PFSK-1 (cell line): ENCODE measurements around the gene NFIL3. TPM values are rescaled to one million over a fixed set of nuclear protein-coding genes. Genes with fewer than 3 reads are reported as not detected.

Experiments
- FOXP2 ChIP-seq: optimal IDR thresholded peaks from 2 replicates; pipeline ENCODE3; 2011; ENCODE audit warnings: borderline replicate concordance, control low read depth, inconsistent platforms; ENCODE audit not compliant: insufficient read depth; ENCODE audit errors: extremely low read length, extremely low read depth
- POLR2AphosphoS5 ChIP-seq: IDR thresholded peaks from 2 replicates; pipeline ENCODE4 v1.6.1; 2012; ENCODE audit warnings: low read depth, mild to moderate bottlenecking, control low read depth, low read length, moderate library complexity
- REST ChIP-seq, 2 experiments: IDR thresholded peaks; 2 replicates each; pipeline versions ENCODE4 v1.6.1 to v1.8.0; 2011 to 2012; ENCODE audit warnings: low read depth in 2 of 2, low read length in 2 of 2, control low read depth in 1 of 2, inconsistent platforms in 1 of 2, mild to moderate bottlenecking in 1 of 2, moderate library complexity in 1 of 2; ENCODE audit not compliant: insufficient read depth in 1 of 2
- SIN3A ChIP-seq: IDR thresholded peaks from 2 replicates; pipeline ENCODE4 v1.6.1; 2012; ENCODE audit warnings: mild to moderate bottlenecking, low read length, moderate library complexity, borderline replicate concordance; ENCODE audit not compliant: insufficient read depth
- TAF1 ChIP-seq: IDR thresholded peaks from 2 replicates; pipeline ENCODE4 v1.6.1; 2012; ENCODE audit warnings: low read length, control low read depth, borderline replicate concordance; ENCODE audit not compliant: insufficient read depth
- polyA plus RNA-seq: library from polyadenylated mRNA; unstranded; fragments of >200 nt; gene quantifications from one replicate; pipeline ENCODE4 v1.2.1, GENCODE V29; 2012; ENCODE audit warnings: low read depth, missing spikeins; ENCODE audit not compliant: insufficient read length

Gene NFIL3, protein sequence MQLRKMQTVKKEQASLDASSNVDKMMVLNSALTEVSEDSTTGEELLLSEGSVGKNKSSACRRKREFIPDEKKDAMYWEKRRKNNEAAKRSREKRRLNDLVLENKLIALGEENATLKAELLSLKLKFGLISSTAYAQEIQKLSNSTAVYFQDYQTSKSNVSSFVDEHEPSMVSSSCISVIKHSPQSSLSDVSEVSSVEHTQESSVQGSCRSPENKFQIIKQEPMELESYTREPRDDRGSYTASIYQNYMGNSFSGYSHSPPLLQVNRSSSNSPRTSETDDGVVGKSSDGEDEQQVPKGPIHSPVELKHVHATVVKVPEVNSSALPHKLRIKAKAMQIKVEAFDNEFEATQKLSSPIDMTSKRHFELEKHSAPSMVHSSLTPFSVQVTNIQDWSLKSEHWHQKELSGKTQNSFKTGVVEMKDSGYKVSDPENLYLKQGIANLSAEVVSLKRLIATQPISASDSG
- 21.7 TPM for polyA plus RNA-seq

- TF ChIP-seq SIN3A (no peak), TAF1 (0 out of 2 replicates have a peak, but pooled peaks have one; percentile 10), REST (IDR thresholded peaks at IDR 0.05; ENCODE audit: insufficient read depth in 1 of 2, low read depth in 2 of 2, low read length in 2 of 2) (no peak), POLR2AphosphoS5 (0 out of 2 replicates have a peak, but pooled peaks have one; percentile 25), FOXP2 (no peak)
These were observed at the start of gene NFIL3 for GRCh38 chr9:91423785-91424402. TSS of gene NFIL3 (minus strand) at chr9:91423832. CDS start at chr9:91410734, 13,098 bp downstream.

DNA sequence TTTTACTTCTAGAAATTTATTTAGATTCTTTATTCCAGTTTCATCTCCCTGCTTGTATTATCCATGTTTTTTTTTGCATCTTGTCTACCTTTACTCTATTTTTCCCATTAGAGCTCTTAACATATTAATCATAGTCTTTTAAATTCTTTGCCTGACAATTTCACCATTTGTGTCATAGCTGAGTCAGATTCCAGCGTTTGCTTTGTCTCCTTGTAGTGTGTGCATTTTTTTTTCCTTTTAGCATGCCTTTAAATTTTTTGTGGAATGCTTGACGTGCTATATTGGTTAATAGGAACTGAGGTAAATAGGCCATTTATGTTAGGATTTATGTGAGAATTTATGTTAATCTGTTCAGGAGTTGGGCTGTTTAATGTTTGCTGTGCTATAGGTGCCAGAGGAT lies 41.8 kb upstream of the NFIL3 start:
- TF ChIP-seq TAF1 (no peak), REST (IDR thresholded peaks at IDR 0.05; ENCODE audit: insufficient read depth in 1 of 2, low read depth in 2 of 2, low read length in 2 of 2) (no peak), POLR2AphosphoS5 (no peak), FOXP2 (no peak), SIN3A (no peak)

DNA sequence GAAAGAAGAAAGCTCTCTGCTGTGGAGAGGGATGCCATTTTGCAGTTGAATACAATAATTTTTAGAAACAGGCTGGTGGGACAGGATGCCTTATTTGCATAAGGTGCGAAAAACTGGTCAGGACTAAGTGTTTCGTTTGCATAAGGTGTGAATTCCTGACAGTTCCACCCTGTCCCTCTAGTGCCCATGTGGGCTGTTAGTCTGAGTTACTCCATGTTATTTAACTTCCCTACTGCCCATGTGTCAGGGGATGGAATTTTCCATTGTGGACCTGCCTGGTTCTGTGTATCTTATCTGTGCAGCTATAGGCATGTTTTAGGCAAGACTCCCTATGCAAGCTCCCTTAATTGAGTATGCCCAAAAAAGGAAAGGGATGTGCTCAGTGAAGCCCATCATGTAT lies 35.3 kb upstream of the NFIL3 start:
- TF ChIP-seq TAF1: no peak
- TF ChIP-seq SIN3A: no peak
- TF ChIP-seq REST (IDR thresholded peaks at IDR 0.05; ENCODE audit: insufficient read depth in 1 of 2, low read depth in 2 of 2, low read length in 2 of 2): no peak

GRCh38 chr9:91452844-91453243 lies 29.2 kb upstream of the NFIL3 start:
- TF ChIP-seq SIN3A (no peak), FOXP2 (no peak), POLR2AphosphoS5 (no peak), REST (IDR thresholded peaks at IDR 0.05; ENCODE audit: insufficient read depth in 1 of 2, low read depth in 2 of 2, low read length in 2 of 2) (no peak)
